NCI-H82 treated with DMSO at 0.1 percent for 48 hours (cell line): ENCODE data around the gene ESRRB.

Source experiments
- DNase-seq: peaks from one replicate; lab custom pipeline; 2025; ENCODE audit not compliant: unreplicated experiment; lab: John Stamatoyannopoulos, UW

ESRRB gene

GRCh38 chr14:76351941-76352340 lies 24.0 kb upstream of the ESRRB start:
- DNase-seq = no peak

DNA sequence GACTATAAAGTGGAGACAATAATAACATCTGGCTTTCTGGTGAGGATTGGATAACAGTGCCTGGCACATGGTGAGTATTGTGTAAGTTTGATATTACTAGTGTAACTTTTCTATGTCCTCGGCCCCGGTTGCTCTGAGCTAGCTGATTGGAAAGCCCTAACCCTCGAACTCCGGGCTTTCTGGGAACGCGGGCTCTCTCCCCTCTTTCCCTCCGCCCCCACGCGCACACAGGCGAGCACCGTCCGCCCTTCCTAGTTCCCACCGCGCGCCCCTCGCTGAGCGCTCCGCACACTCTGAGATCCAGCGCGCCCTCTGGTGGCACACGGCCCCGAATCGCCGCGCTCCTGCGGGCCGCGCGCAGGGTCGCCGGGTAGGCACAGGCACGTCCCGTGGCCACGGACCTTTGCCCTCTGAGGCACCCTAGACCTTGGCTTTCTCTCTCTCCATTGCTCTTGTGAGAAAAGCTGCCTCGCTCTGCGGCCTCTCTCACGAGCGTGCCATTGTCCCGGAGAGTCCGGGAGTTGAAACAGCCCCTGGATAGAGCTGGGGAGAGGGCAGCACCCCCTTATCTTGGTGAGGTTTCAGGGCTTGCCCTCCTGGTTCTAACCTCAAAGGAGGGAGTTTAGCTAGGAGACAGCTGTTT lies 23.2 kb upstream of the ESRRB start:
- DNase-seq = peak; percentile 40

DNA sequence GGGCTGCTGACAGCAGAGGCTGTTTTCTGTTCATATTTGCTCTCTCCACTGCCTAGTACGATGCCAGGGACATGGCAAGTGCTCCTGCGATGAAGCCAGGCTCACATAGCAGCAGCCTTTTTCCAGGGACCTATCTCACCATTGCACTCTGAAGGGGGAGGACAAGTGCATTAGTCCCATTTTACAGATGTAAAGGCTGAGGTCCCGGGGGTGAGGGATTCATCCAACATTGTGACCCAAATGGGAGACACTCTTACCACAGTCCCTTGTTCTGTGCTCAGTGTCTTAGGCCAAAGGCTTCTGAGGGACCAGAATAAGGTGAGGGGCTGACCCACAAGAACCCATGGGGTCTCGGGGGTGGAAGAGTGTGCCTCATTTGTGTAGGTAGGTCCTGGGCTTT lies 21.6 kb upstream of the ESRRB start:
- no peak for DNase-seq

DNA sequence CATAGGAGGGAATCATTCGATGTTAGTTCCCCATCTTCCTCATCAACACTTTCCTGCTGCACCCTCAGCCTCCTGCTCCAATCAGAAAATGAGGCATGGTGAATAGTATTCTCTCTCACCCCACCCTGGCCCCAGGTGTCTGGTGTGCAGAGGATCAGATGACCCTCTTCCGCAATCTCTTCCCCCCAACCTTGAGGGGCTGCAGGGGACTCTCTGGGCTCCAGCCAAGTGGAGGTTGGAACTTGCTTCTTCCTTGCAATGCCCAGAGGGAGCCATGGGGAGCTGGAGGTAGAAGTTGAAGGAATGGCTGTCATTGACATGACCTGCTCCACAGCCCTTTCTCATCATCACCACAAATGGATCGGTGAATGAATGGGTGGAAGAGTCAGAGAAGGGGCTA lies 20.2 kb upstream of the ESRRB start:
- no peak for DNase-seq

- DNase-seq = no peak
These were observed 4.9 kb upstream of the ESRRB start for GRCh38 chr14:76371066-76371465.

DNA sequence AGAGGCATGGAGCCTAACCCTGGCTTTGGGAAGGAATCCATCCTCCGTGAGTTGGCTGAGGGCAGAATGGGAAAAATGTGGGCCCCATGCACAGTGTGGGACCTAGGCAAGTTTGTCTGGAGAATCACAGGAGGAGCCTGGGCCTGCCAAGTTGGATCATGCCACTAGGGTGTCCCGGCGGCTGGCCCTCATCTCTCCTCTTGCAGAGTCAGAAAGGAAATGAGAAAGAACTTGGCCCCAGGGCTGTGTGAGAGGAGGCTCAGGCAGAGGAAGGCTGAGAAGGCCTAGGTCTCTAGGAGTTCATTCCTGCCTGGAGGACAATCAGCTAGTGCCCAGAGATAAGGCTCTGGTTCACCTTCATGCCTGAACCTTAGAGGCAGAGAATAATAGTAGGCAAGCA lies 2.5 kb upstream of the ESRRB start:
- no peak for DNase-seq

DNA sequence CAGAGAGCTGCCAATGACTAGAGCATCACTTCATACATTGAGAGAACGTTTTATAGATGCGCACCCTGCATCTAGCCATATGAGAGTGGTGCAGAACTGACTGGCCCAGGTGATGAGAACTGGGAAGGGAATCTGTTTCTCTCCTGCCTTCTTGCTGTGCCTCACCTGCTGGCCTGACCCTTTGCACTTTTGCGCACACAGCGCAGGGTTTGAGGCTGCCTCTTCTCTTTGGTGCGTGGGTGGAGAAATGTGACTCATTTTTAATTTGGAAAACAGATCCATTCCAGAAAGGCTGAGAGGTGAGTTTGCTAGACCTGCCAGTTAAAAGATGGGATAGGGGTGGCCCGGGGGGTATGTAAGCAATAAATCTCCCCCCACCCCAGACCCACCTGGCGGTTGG lies 453 bp upstream of the ESRRB start:
- DNase-seq = no peak

- no peak for DNase-seq
These were observed 506 bp downstream of the ESRRB start for GRCh38 chr14:76376409-76376877.

DNA sequence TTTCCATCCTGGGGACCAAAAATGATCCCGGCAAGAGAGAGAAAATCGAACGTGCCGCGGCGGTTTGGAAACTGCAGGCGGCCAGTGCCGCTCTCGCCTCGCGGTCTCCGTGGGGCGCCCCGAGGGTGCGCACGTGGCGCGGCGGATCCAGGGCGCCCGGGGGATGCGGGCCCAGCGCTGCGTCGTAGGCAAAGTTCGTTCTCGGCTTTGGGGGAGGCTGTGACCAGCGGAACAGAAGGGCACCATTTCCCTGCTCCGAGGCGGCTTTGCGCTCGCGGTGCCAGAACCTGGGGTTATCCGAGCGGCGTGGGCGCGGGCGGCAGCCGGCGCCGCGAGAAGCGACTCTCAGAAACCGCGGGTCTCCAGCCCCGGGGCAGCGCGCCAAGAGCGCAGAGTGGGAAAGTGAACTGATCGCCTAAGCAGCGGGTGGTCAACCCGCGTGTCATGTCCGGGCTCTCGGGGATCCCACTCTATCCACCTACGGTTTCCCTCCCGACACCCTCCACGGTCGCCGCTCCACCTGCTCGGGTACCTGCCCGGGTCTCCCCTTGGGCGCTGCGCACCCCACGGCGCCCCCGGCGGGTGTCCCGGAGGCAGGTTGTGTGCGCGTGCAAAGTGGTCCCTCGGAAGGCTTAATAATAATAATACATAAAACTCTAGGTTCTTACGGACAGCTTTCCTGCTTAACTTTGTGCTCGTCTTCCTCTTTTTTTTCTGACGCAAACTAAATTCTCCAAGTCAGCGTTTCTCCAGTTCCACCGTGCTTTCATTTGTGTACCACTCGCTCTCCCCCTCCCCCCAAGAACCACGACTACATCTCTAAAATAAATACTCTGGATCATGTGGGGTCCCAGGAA lies 1.2 kb downstream of the ESRRB start:
- DNase-seq = no peak

GRCh38 chr14:76377735-76378074 lies 1.8 kb downstream of the ESRRB start:
- DNase-seq = no peak

DNA sequence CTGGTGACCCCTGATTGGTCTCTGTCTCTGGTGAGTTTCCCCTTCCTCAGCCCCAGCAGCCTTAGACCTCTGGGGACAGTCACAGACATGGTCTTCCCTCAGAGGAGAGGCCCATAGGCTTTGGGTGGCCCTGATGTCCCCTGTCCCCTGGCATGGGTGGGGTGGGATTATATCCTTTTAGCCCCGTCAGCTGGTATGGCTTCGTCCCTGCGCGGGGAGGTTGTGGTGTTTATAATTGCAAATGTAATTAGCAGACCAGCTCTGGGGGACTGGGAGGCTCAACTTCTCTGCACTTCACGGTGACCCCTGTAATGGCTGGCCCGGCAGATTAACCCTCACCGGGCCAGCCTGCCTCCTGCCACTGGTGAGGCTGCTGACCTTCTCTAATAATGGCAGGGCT lies 5.1 kb downstream of the ESRRB start:
- no peak for DNase-seq

GRCh38 chr14:76381817-76382494 lies 6.0 kb downstream of the ESRRB start:
- no peak for DNase-seq

- no peak for DNase-seq
These were observed 6.5 kb downstream of the ESRRB start for GRCh38 chr14:76382495-76382832.

- no peak for DNase-seq
These were observed 9.5 kb downstream of the ESRRB start for GRCh38 chr14:76385435-76385834.

DNA sequence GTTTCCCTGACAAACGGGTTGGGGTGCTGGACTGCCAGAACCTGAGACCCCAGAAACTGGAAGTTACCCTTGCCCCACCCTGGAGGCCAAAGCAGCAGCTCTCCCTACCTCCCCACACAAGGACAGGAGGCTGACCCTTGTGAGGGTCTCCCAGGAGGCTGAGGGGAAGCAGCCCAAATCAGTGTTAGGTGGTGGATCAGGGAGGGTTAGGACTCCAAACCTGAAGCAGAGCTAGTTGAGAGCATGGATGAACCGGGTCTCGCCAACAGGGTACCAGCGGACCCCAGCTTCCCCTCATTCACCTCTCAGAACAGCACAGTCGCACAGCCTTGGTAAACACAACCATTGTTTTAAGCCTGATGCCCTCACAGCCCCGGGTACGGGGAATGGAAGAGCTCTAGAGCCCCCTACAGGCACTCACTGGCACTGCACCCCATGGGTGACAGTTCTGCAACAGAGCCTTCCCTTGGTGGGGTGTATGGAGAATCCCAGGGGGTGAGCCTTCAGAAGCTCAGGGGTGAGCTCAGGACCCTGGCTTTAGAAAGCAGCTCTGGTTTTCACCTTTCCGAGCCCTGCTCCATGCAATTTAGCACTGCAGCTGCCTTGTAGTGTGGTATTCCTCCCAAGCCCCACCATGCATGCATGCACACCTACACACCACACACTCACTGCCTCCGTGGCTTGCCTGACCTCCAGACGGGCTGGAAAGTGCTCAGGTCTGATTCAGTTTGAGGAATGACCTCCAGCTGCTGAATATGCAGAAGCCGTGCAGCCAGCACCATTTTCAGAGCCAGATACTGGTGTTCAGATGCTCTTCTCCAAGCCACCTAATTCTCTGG lies 11.2 kb downstream of the ESRRB start:
- DNase-seq = peak; percentile 36

GRCh38 chr14:76389841-76390240 lies 13.9 kb downstream of the ESRRB start:
- no peak for DNase-seq

DNA sequence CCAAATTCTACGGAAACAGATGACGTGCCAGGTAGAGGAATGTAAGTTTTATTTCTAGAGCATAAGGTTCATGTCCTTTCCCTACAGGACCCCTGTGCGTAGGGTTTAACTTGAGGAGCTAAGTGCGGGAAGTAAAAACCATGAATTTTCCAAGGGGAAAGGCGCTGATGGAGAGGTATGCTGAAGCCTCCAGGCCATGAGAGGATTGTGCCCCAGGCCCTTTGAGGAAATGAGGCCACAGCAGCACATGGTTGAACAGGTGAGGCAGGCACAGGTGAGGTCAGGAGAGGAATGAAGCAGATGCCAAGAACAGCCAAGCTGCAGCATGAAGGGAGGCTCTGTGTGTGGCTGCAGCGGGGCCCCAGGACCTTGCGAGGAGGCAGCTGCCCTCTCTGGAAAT lies 14.7 kb downstream of the ESRRB start:
- no peak for DNase-seq

- DNase-seq = no peak
These were observed 16.2 kb downstream of the ESRRB start for GRCh38 chr14:76391981-76392690.

DNA sequence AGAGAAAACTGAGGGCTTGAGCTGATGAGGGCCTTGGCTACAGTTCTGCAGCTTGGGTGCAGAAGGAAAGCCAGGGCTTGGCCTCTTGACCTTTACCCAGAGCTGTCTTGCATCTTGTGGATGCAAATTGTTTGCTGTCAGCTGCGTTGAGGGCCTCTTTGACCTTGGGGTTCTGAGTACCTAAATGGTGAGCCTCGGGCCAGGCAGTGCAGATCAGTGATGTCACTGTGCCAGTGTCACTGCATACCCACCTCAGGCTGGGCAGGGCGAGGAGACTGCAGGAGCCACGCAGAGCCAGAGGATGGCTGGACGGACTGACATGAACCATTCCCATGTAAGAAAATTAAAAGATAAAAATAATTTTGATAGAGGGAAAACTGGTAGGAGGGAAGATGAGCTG lies 18.6 kb downstream of the ESRRB start:
- no peak for DNase-seq

- DNase-seq = no peak
These were observed 19.2 kb downstream of the ESRRB start for GRCh38 chr14:76395161-76395560.

DNA sequence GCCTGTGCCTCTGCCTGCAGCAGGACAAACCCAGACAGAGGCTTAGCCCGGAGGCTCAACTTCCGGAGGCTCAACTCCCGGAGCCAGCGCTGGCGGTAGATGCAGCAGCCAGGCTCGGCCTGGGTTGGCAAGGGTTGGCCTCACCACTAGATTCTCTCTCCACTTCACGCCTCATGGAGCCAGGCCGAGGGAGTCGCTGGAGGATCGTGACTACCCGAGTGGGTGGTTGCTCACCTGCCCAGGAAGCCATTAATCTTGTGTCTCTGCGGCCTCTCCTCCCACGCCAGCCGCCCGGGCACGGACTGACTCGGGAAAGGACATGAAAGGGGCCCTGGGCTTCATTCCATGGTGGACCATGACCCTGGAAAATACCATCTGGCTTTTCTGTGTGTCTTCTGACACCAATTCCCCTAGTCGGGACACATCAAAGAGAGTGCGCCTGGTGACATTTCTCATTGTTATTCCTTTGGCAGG lies 20.8 kb downstream of the ESRRB start:
- no peak for DNase-seq
